Loucy (cell line): ENCODE data around the gene MBNL1.
A peak's percentile ranks its signal among the peaks of the same experiment; 100 is the strongest.

ENCODE experiments used
- H2AFZ ChIP-seq: fragments of 200-600 bp; sonication (generic); 2 replicates; pipeline ENCODE4 v1.6.0; 2016; ENCODE audit warnings: antibody characterized with exemption, mild to moderate bottlenecking, low read length, moderate library complexity
- H3F3A ChIP-seq: fragments of 200-600 bp; 2 replicates; pipeline ENCODE4 v1.6.0; 2016; ENCODE audit warnings: antibody characterized with exemption, low read depth, mild to moderate bottlenecking
- H3K27me3 ChIP-seq: fragments of 200-600 bp; sonication (generic); 2 replicates; pipeline ENCODE4 v1.6.1; 2014; ENCODE audit warnings: low read length, mild to moderate bottlenecking; ENCODE audit not compliant: insufficient read depth, poor library complexity, severe bottlenecking
- H3K36me3 ChIP-seq: fragments of 200-600 bp; sonication (generic); 2 replicates; pipeline ENCODE4 v1.6.1; 2016; ENCODE audit warnings: low read length; ENCODE audit not compliant: insufficient read depth
- H3K4me1 ChIP-seq: fragments of 200-600 bp; sonication (generic); 2 replicates; pipeline ENCODE4 v1.5.1; 2014; ENCODE audit warnings: low read length, mild to moderate bottlenecking; ENCODE audit not compliant: insufficient read depth, poor library complexity, severe bottlenecking
- H3K4me2 ChIP-seq: fragments of 200-600 bp; sonication (generic); 2 replicates; pipeline ENCODE4 v1.6.0; 2014; ENCODE audit warnings: antibody characterized with exemption, low read length, low read depth, mild to moderate bottlenecking; ENCODE audit not compliant: poor library complexity, severe bottlenecking
- H3K4me3 ChIP-seq: fragments of 200-600 bp; sonication (generic); 2 replicates; pipeline ENCODE4 v1.5.1; 2014; ENCODE audit warnings: low read length, mild to moderate bottlenecking, mixed read lengths; ENCODE audit not compliant: poor library complexity, severe bottlenecking
- H3K79me2 ChIP-seq: fragments of 200-600 bp; sonication (generic); 2 replicates; pipeline ENCODE4 v1.6.1; 2014; ENCODE audit warnings: low read length; ENCODE audit not compliant: insufficient read depth
- H3K9ac ChIP-seq: fragments of 200-600 bp; sonication (generic); 2 replicates; pipeline ENCODE4 v1.6.0; 2014; ENCODE audit warnings: mild to moderate bottlenecking, low read depth, low read length, moderate library complexity; ENCODE audit not compliant: poor library complexity, severe bottlenecking
- H3K9me2 ChIP-seq: fragments of 200-600 bp; sonication (generic); replicated peaks from 2 replicates; pipeline ENCODE4 v1.6.1; 2016; ENCODE audit warnings: low read depth, low read length, mixed read lengths
- H3K9me3 ChIP-seq: fragments of 200-600 bp; sonication (generic); 2 replicates; pipeline ENCODE4 v1.6.1; 2014; ENCODE audit warnings: mild to moderate bottlenecking, antibody characterized with exemption, low read length, low read depth; ENCODE audit not compliant: insufficient read depth
- H4K20me1 ChIP-seq: fragments of 200-600 bp; sonication (generic); 2 replicates; pipeline ENCODE4 v1.6.0; 2014; ENCODE audit warnings: antibody characterized with exemption, low read length, mild to moderate bottlenecking; ENCODE audit not compliant: insufficient read depth, poor library complexity, severe bottlenecking
- EZH2phosphoT487 ChIP-seq: fragments of 200-600 bp; IDR thresholded peaks from 2 replicates; pipeline ENCODE4 v1.6.1; 2018; ENCODE audit warnings: antibody characterized with exemption, mild to moderate bottlenecking, moderate library complexity, borderline replicate concordance
- TF ChIP-seq, protein P1 (sequence below): fragments of 200-600 bp; sonication (generic); conservative IDR thresholded peaks from 2 replicates; pipeline ENCODE4 v1.5.1; 2014; ENCODE audit warnings: mild to moderate bottlenecking, antibody characterized with exemption, low read length

The MBNL1 gene

GRCh38 chr3:152235709-152236298 lies 32.9 kb upstream of the MBNL1 start:
- Histone ChIP-seq H3K4me2 (no peak overlapping the region), H3K4me3 (no peak overlapping the region), H3K4me1 (peaks cover 32% of the 10 kb centered on the region), H3K79me2 (no peaks in the 10 kb centered on the region), H3K9ac (no peak overlapping the region), H2AFZ (peak overlapping the region; percentile 69; the same call in 1 of the 2 replicates), H4K20me1 (no peaks in the 10 kb centered on the region), H3F3A (no peaks in the 10 kb centered on the region), H3K9me3 (no peaks in the 10 kb centered on the region), H3K27me3 (no peaks in the 10 kb centered on the region), H3K9me2 (no peaks in the 10 kb centered on the region), H3K36me3 (no peaks in the 10 kb centered on the region)
- TF ChIP-seq EZH2phosphoT487: no peak
- TF ChIP-seq, protein P1, sequence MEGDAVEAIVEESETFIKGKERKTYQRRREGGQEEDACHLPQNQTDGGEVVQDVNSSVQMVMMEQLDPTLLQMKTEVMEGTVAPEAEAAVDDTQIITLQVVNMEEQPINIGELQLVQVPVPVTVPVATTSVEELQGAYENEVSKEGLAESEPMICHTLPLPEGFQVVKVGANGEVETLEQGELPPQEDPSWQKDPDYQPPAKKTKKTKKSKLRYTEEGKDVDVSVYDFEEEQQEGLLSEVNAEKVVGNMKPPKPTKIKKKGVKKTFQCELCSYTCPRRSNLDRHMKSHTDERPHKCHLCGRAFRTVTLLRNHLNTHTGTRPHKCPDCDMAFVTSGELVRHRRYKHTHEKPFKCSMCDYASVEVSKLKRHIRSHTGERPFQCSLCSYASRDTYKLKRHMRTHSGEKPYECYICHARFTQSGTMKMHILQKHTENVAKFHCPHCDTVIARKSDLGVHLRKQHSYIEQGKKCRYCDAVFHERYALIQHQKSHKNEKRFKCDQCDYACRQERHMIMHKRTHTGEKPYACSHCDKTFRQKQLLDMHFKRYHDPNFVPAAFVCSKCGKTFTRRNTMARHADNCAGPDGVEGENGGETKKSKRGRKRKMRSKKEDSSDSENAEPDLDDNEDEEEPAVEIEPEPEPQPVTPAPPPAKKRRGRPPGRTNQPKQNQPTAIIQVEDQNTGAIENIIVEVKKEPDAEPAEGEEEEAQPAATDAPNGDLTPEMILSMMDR: no peak

DNA sequence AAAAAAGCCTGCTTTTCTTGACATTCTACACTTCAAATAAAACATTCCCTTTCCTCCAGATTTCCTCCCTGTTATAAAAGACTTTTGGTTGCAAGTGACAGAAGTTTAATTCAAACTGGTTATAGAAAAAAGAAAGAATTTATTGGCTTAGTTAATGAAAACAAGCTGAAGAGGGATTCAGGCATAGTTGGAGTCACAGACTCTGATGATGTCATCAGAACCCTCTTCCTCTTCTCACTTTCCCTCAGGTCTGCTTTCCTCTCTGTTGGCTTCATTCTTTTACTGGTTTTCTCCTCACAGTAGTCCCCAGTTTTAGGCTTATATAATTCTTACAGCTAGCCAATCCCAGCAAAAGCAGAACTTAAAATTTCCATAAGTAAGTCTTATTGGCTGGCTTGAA lies 32.0 kb upstream of the MBNL1 start:
- Histone ChIP-seq H3K27me3 (no peaks in the 10 kb centered on the region), H3K9me3 (no peaks in the 10 kb centered on the region), H3K4me3 (no peak overlapping the region), H3K9me2 (no peaks in the 10 kb centered on the region), H3K79me2 (no peaks in the 10 kb centered on the region), H3F3A (peaks cover 4% of the 10 kb centered on the region; the same call in 1 of the 2 replicates), H4K20me1 (no peaks in the 10 kb centered on the region), H2AFZ (peak overlapping the region; percentile 42; the same call in 1 of the 2 replicates), H3K36me3 (no peaks in the 10 kb centered on the region), H3K9ac (no peak overlapping the region), H3K4me2 (no peak overlapping the region), H3K4me1 (peaks cover 41% of the 10 kb centered on the region)
- no peak for TF ChIP-seq EZH2phosphoT487
- TF ChIP-seq, protein P1: no peak

GRCh38 chr3:152241142-152242017 lies 27.3 kb upstream of the MBNL1 start:
- H3K9me2 ChIP-seq: no peaks in the 10 kb centered on the region
- H3K9ac ChIP-seq: peak overlapping the region; percentile 79
- peak overlapping the region; percentile 1 for H3K4me3 ChIP-seq
- peaks cover 22% of the 10 kb centered on the region for H3F3A ChIP-seq
- peak overlapping the region; percentile 77 for H3K4me2 ChIP-seq
- H3K9me3 ChIP-seq: no peaks in the 10 kb centered on the region
- no peak for TF ChIP-seq EZH2phosphoT487
- TF ChIP-seq, protein P1: no peak
- H3K79me2 ChIP-seq: peaks cover 19% of the 10 kb centered on the region
- H4K20me1 ChIP-seq: no peaks in the 10 kb centered on the region
- H3K36me3 ChIP-seq: no peaks in the 10 kb centered on the region
- H2AFZ ChIP-seq: peak overlapping the region; percentile 29; the same call in 1 of the 2 replicates
- H3K27me3 ChIP-seq: no peaks in the 10 kb centered on the region
- peaks cover 64% of the 10 kb centered on the region for H3K4me1 ChIP-seq
